B cell (primary cell): Measurements from ENCODE around the gene MYH13.

ENCODE experiments used
- CTCF ChIP-seq: fragments of 200-600 bp; IDR thresholded peaks from one replicate; pipeline ENCODE4 v1.8.0; 2022; ENCODE audit warnings: antibody characterized with exemption, mild to moderate bottlenecking
- EZH2 ChIP-seq: IDR thresholded peaks from 2 replicates; pipeline ENCODE4 v1.6.1; 2012; ENCODE audit warnings: borderline replicate concordance, low read depth, mild to moderate bottlenecking, moderate library complexity, low read length; ENCODE audit not compliant: insufficient read depth, poor library complexity, severe bottlenecking

GRCh38 chr17:10309003-10309974, 63.5 kb downstream of the MYH13 start:
- no peak for TF ChIP-seq CTCF
- no peak for TF ChIP-seq EZH2
